ENCODE results near the gene ROM1.
A peak's percentile ranks its signal among the peaks of the same experiment; 100 is the strongest.
"Not testable (repeated sequence)": the region's sequence is repeated elsewhere in the genome, so short reads cannot be mapped to it uniquely, and the experiment has no call there.

Gene ROM1

DNA sequence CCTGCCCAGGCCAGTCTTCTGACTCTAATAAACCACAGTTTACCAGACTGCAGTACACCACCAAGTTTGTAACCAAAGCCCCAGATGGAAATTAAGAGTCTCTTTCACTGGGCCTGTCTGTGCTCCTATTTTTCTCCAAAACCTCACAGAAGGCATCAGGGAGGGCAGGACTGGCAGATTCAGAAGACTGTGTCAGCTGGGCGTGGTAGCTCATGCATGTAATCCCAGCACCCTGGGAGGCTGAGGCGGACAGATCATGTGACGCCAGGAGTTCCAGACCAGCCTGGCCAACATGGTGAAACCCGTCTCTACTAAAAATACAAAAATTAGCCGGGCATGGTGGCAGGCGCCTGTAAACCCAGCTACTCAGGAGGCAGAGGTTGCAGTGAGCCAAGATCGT is 27.7 kb upstream of the ROM1 start:
- not testable (repeated sequence) for DNase-seq (ENCODE audit: low read depth in 2 of 2)

DNA sequence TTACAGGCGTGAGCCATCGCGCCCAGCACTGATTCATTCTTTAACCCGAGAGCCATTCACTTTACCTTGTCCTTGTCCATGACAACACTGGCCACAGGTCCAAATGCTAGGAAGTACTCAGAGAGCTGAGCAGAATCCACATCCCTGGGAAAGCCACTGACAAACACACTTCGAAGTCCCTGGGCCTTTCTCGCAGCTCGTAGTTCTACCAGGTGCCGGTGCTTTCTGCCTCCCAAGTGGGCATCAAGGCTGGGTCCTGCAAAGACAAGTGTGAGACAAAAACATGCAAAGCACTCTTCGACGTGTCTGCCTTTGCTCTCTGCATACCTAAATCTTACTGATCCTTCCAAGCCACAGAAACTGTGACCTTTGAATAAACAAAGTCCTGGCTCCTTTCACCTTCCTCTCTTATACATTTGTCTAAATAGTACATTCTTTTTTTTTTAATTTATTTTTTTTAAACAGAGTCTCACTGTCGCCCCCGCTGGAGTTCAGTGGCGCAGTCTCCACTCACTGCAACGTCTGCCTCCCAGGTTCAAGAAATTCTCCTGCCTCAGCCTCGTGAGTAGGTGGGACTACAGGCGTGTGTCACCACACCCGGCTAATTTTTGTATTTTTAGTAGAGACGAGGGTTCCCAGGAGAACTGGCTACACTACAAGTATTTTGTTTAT is 24.0 kb upstream of the ROM1 start:
- no peak for DNase-seq (ENCODE audit: low read depth in 2 of 2)

DNA sequence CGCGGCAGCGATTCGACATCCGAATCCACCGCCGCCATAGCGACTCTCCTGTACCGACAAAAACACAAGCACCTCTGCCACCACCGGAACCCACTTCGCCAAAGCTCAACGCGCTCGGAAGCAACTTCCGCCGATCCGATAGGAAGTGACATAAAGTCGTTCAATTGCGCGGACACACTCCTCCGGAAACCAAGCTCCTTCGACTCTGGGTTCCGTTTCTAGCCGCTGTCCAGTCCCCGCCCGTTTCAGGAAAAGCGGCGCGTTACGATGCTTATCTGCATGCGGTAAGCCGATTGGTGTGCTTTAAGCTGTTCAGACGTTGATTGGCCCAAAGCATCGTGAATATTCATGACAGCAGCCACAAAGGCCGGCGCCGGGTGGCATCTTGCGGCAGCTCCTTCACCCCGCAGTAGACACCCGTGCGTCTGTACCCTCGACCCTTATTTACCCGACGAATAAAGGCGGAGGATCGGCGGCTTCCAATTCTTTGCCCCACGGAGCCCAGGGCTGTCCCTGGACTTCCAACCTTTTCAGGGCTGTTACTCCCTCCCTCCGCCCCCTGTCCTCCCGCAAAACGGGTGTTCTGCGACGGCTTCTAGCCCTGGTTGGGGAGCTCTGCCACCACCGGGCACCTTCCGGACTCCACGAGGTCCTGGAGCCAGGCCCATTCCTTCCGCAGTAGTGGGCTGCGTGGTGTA is 21.5 kb upstream of the ROM1 start, which contains the start of gene TUT1:
Gene TUT1, minus strand, starts transcription at position 76 of the 698 bp plus-strand sequence. Its CDS starts 38 bp downstream, at position 38.
- peak; percentile 91 to 97 for DNase-seq (ENCODE audit: low read depth in 2 of 2)

DNA sequence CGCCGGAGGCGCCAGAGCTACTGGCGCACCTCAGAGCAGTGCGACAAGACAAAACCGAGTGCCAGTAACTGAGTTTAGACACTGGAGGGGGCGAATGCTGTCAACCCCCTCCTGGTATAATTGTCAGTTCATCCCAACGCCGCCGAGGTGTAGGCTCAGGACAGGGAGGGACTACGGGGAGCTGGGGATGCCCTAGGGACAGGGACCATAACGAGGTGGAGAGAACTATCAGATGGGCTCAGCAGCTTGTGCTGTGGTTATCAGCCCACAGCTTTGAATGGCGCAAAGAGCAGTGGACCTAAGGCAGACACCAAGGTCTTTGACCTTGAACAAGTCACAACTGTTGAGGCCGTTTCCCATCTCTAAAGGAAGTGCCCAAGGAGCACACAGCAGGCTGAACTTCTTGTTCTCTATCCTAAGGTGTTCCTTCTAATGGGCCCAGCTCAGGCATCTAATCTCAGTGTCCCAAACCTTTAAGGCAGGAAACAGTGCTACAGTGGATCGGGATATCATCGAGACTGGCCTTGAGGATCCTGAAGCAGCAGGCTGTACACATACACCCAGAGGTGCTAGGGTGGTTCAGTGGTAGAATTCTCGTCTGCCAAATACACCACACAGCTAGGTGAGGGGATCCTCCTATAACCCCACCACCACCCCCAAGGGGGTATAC is 20.8 kb upstream of the ROM1 start:
- no peak for DNase-seq (ENCODE audit: low read depth in 2 of 2)

DNA sequence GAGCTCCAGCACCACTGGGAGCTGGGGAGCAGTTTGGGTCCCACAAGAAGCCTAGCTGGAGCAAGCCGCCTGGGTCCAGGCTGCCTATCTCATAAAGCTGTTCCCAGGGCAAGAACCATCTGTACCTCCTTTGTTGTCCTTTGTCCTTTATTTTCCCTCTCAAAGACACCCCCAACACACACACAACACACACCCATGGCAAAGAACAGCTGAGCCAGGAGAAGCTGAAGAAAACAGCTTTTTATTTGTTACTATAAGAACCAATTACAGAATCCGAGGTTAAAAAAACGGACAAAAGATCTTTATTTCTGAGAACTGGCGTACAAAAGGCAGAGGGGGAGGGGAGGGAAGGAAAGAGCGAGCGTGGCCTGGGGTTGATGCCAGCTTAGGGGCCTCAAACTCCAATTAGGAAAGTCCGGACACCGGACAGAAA is 20.1 kb upstream of the ROM1 start:
- no peak for DNase-seq (ENCODE audit: low read depth in 2 of 2)

DNA sequence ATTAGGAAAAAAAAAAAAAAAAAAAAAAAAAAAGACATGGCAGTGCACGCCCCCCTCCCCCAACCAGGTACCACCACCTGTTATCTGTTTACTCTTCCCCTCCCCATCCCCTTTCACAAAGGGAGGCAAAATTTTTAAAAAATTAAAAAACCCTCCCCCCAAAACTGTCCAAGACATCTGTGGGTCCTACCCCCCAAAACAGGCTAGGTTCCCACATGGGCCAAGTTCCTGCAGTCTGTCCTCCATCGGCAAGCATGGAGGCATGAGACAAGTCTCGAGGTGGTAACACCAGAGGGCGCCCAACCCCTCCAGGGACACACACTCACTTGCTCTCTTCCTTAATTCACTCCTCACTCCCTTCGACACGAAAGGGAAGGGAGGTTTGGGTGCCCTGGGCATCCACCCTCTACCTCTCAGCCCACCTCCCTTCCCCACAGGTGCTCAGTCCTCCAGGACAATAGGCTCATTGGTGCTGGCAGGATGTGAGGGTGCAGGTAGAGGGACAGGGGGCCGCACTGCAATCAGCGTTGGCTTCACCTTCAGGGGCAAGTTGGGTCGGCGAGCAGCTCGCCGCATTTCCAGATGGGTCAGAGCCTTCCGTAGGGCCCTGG is 19.5 kb upstream of the ROM1 start:
- DNase-seq (ENCODE audit: low read depth in 2 of 2) = peak; percentile 68 to 69

DNA sequence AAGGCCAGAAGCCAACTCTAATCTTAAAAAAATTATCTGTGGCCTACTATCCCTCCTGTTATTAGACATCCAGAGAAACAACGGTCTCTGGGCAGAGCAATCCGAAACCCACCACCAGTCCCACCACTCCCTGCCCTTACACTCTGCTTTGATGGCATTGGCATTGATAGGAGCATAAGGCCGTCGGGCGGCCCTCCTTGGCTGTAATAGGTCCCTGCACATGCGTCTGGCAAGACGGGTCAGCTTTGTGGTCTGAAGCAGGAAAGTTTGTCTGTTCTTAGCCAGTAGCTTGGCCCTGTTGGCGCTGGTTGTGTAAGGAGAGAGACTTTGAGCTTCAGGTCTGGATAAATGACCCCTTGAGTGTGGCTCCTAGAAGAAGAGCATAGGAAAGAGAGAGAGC is 17.9 kb upstream of the ROM1 start:
- no peak for DNase-seq (ENCODE audit: low read depth in 2 of 2)

DNA sequence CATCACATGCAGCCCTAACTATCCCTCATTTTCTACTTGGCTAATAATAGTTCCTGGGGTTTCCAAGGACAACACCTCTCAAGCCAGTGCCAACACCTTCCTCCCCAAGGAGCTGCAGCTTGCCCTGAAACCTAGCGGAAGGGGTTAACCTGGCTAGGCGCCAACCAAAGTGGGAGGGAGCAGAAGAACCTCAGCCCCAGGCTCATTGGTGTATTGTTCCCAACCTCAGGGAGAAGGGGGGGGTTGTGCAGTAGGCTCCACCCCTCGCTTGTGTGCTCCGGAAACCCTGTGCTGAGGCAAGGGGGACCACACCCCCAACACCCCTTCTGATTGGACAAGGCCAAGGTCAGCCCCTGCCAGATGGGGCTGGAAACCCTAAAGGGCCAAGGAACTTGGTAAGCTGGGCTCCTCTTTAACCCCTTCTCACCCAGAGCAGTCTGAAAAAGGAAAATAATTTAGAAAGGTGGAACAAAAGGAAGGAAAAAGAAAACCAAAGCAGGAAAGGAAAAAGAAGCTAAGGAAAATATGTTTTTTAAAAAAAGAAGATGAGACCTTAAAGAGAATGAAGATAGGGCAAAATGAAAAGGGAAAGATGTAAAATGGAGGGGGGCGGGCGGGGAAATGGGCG is 13.9 kb upstream of the ROM1 start:
- DNase-seq (ENCODE audit: low read depth in 2 of 2) = peak; percentile 89 to 93

DNA sequence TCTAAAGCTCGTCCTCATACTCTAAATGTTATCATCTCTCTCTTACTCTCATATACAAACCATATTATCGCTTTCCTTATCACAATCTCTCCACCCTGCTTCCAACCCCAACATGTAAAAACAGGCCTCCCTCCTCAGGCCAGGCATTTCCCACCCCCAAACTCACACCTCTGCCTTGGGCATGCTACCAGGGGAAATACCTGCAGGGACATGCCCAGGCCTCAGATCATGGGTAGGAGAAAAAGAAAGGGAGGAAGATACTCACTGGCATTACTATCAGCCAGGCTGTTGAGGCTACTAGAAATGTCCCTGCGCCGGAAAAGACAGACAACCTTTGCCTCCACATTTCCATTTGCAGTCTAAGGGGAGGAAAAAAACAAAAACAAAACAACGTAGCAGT is 13.2 kb upstream of the ROM1 start:
- no peak for DNase-seq (ENCODE audit: low read depth in 2 of 2)

DNA sequence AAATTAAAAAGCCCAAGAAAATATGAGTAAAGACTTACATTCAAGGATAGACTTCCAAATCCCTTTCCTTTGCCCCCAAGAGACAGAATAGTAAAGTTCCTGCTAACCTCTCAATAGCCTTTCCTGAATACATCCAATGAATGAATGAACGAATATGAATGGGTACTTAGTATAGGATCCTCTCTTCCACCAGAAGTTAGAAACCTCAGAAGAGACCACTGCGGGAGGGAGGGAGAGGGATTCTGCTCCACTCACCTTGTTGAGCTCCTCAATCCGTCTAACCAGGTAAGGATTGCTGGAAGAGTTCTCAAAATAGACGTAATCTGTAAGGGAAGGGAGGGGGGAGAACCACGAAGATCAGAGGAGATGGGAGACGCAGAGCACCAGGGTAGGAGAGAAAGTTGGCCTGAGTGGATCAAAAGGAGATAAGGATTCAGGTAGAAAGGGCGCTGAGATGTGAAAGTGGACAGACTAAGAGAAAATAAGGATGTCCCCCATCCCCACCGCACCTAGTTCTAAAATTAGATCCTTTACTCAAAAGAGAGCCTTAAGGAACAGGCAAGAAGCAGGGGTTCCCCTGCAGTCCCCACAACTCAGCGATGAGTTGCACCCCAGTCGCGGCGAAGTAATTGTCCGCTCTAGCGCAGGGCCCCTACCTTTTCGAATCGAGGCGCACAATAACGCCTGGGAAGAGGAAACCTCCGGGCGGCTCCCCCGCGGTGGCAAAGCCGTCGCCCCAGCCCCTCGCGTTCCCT is 12.5 kb upstream of the ROM1 start:
- no peak for DNase-seq (ENCODE audit: low read depth in 2 of 2)

DNA sequence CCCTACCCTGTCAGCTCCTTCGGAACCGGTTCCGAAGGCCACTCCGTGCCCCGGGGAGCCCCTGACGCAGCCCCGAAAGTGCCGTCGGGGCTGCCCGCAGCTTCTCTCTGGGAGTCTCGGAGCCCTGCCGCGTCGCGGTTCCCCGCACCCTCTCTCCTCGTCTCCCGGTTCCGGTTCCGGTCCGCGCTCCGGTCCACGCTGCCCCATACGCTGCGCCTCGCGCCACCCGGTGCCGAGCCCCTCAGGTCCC is 12.0 kb upstream of the ROM1 start:
- DNase-seq (ENCODE audit: low read depth in 2 of 2) = peak in 1 of 2 donors; percentile 43

DNA sequence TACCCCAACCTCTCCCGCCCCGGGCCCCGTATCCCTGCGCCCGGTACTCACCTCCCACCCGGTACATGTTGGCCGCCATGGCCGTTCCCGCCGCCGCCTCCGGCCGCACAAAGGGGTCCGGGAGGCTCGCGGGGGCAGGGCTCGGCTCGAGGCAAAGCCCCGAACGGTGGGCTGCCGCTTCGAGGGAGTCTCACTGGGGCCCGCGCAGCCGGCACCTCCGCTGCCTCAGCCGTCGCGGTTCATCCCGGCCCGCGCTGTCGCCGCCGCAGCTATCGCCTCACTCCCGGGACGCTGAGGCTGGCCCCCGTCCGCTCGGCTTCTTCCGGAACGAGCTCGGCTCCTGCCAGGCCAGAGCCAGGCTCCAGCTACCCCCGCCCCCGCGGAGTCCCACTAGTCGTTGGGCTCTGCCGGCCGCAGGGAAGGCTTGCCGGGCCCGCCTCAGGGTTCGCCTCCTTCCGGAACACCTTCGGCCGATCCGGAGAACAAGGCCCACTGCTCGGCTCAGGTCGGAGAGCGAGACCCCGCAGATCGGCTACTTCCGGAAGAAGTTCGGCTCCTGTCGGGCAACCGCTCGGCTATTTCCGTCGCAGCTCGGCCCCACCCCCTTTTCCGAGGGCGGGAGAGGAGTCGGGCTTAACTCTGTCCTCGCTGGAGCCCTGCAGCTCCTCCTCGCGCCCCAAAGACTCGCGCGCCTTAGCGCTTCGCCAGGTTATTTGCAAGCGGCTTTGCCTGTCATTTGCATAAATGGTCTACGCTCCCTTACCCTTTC is 11.5 kb upstream of the ROM1 start, which contains the start of gene MTA2:
Gene MTA2, minus strand, starts transcription at position 494 of the 769 bp plus-strand sequence. Its CDS starts 415 bp downstream, at position 79.
- DNase-seq (ENCODE audit: low read depth in 2 of 2) = peak; percentile 98

DNA sequence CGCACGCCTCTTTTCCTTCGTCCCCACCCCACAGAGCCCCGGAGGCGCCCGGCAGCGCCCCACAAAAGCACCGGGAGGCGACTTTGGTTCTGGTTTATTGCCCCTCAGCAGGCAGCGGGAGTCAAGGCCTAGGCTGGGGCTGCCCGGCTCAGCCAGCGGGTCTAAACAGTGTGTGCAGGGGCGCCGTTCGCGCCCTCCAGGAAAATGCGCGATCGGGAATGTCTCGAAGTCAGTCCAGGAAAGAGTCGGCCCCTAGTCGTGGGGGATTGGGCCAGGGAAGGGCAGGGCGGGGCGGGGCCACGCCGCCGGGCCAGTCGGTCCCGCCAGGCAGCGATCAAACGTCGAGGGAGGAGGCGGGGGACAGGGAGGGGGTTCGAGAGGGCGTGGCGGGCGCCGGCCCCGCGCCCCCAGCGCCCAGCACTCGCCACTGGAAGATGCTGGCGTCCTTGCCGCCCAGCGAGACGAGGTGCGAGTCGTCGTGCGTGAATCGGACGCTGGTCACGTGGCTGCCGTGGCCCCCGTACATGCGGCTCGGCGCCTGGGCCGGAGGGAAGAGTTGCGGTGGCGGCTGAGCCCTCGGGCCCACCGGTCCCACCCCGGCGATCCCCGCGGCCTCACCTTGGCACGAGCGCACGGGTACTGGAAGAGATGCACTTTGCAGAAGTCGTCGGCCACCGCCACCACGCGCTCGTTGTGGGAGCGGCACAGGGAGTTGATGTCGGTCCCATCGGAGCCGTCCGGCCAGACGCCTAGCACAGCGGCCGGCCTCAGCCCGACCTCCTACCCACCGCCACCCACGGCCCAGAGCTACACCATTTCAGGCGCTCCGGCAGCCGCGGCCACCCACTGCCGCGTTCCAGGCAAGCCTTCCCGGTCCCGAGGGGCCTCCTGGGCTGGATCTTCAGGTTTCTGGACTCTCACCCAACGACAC is 10.7 kb upstream of the ROM1 start:
- DNase-seq (ENCODE audit: low read depth in 2 of 2) = no peak

DNA sequence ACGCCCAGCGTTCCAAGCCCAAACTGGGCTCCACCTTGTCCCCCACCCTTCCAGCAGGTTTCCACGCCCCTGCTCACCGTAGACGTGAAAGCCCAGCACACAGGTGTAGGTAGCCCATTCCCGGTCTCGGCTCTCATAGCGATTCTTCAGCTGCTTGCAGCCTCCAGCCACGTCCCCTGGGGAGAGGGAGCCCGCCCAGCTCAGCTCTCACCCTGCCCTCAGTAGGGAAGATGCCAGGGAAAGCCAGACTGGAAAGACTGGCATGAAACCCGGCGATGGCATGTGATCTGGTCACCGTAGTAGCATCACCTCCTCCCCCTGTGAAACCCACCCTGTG is 10.0 kb upstream of the ROM1 start:
- no peak for DNase-seq (ENCODE audit: low read depth in 2 of 2)

DNA sequence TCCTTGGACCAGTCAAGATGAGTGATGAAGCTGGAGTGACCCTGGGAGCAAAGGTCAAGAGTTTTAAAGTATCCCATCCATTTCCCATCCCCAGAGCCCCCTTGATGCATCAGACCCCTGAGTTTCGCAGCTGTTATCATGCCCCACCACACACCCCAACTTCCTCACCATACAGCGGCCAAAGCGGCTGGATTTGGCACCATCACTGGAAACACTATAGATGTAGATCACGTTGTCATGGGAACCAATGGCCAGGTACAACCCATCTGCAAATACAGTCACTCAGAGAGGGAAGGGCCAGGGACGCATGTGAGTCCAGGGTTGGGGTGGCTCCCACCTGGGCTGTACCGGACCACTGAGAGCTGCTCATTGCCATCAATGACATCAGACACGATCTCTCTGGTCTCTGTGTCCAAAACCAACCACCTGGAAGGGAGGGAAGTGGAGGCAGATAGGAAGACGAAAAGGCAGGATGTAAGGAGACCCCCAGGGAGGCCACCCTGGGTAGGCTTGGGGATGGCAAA is 9.2 kb upstream of the ROM1 start:
- DNase-seq (ENCODE audit: low read depth in 2 of 2) = no peak

DNA sequence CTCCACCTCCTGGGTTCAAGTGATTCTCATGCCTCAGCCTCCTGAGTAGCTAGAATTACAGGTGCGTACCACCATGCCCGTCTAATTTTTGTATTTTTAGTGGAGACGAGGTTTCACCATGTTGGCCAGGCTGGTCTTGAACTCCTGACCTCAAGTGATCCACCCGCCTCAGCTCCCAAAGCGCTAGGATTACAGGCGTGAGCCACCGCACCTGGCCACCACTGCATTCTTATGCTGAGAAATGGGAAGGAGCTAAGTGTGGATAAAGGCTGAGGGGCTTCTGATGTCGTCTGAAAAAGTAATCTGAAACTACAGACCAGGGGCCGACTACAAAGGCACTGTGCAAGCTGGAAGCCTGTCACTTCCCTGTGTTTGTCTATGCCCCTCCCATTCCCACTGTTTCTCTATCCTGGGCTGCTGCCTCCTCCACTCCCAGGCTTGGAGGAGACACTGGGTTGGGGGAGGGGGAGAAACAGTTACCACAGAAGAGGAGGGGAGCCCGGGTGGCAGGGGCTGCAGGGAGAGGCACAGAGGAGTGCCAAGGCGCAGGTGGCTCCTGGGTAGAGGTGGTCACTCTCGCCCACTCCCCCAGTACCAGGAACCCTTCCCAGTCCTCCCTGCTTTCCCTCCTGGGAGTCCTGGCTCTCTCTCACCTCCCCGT is 8.5 kb upstream of the ROM1 start:
- DNase-seq (ENCODE audit: low read depth in 2 of 2) = no peak

DNA sequence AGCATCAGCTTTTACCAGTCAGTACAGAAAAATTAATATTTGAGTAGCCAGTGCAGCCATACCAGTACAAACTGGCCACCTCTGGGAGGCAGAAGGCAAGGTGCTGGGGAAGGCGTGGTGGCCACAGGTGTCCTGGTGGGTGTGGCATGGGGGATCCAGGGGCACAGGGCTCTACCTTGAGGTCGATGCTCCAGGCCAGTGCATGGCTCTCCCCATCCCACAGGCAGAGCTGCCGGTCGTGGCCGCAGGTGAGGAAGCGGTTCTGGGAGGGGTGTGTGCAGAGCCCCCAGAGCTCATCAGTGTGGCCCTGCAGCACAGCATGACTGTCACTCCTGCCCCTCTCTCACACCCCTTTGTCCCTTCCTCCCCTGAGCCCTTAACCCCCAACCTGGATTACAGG is 7.6 kb upstream of the ROM1 start:
- no peak for DNase-seq (ENCODE audit: low read depth in 2 of 2)

DNA sequence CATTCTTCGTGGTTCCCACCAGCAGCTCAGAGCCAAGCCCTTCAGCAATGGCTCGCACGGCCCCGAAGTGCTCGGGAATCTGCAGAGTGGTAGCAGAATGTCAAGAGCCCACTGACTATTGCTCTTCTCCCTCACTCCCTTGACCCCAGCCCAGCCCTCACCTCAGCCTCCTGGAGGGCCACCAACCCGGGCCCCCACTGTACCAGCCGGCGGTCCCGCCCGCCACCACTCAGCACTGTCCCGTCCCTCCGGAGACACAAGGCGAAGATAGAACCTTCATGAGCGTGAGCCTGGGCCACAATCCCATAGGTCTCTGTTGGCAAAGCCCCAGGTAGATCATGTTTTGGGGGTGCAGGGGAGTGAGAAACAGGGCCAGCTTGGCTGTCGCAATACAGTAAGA is 7.2 kb upstream of the ROM1 start:
- no peak for DNase-seq (ENCODE audit: low read depth in 2 of 2)

DNA sequence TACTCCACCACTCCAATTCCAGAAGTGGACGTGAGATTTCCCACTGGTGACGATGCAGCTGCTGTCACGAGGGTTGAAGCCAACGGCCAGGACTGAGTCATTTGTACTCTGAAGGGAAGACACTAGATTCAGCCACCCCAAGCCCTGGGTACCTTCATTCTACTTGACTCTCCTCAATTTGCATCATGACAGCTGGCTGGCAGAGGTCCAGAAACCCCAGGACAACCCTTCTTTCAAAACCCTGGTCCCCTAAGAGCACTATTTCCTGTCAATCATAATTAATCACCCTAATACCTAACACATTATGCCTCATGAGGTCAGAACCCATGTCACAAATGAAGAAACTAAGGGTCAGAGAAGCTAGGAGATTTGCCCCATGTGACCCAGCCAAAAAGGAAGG is 5.3 kb upstream of the ROM1 start:
- DNase-seq (ENCODE audit: low read depth in 2 of 2) = no peak
